HepG2 (cell line): ENCODE data around the gene LRP1B. TPM values are rescaled to one million over a fixed set of nuclear protein-coding genes. Genes with fewer than 3 reads are reported as not detected.

Source experiments
- ATAC-seq: fragments of 200-7000 bp; cut with Tn5 transposase; 3 replicates; pipeline ENCODE4 v1.9.1; 2020; ENCODE audit warnings: mild to moderate bottlenecking, moderate library complexity
- BruUV-seq: library from RNA; stranded (reverse); fragments of 400-500 nt; replicated peaks from 2 replicates; lab custom pipeline; 2021; lab: Mats Ljungman, UMichigan
- CTCF ChIA-PET: fragments of 300-600 bp; formaldehyde crosslinking; extraction: SDS; loops from one replicate; lab custom pipeline; 2021; ENCODE audit warnings: low total read pairs, inconsistent platforms, low intra/inter-chr PET ratio; lab: Yijun Ruan, JAX
- POLR2A ChIA-PET: fragments of 350-600 bp; sonication (Branson Sonifier 250); formaldehyde crosslinking; loops from one replicate; lab custom pipeline; 2020; ENCODE audit warnings: antibody characterized with exemption, inconsistent platforms; lab: Yijun Ruan, JAX
- DNase-seq: peaks from one replicate; pipeline ENCODE4 v3.0.0-alpha.2; 2015; ENCODE audit warnings: low spot score
- FAIRE-seq: peaks from 3 replicates; lab custom pipeline; 2011; peaks lifted over from hg19 to GRCh38; lab: Jason Lieb, UNC
- H2AFZ ChIP-seq: one replicate; pipeline ENCODE4 v1.6.1; 2011; ENCODE audit warnings: low read length, inconsistent platforms
- H3K27ac ChIP-seq: fragments of 300-600 bp; 3 replicates; pipeline ENCODE4 v1.8.0; 2011; ENCODE audit warnings: mixed run types, mild to moderate bottlenecking, mixed read lengths, low read length, inconsistent platforms; ENCODE audit not compliant: insufficient read depth; ENCODE audit errors: extremely low read length
- H3K27me3 ChIP-seq, 2 experiments: fragments of 200-600 bp in 1 of 2; 2 replicates in 1 of 2; 3 replicates in 1 of 2; pipeline versions ENCODE4 v1.6.0 to v1.8.0; 2011; ENCODE audit warnings: low read length in 2 of 2, mild to moderate bottlenecking in 2 of 2, moderate library complexity in 2 of 2, inconsistent platforms in 1 of 2; ENCODE audit not compliant: insufficient read depth in 2 of 2, control insufficient read depth in 1 of 2
- H3K36me3 ChIP-seq, 2 experiments: fragments of 200-600 bp in 1 of 2; replicated peaks in 1 of 2; 2 replicates in 1 of 2; 3 replicates in 1 of 2; pipeline versions ENCODE4 v1.5.1 to v1.8.0; 2011; ENCODE audit warnings: low read length in 2 of 2, inconsistent platforms in 1 of 2; ENCODE audit not compliant: insufficient read depth in 2 of 2, control insufficient read depth in 1 of 2
- H3K4me1 ChIP-seq: 2 replicates; pipeline ENCODE4 v1.5.1; 2012; ENCODE audit warnings: low read length, inconsistent platforms; ENCODE audit not compliant: insufficient read depth
- H3K4me2 ChIP-seq: 2 replicates; pipeline ENCODE4 v1.6.0; 2011; ENCODE audit warnings: low read depth, low read length, inconsistent platforms
- H3K4me3 ChIP-seq, 3 experiments: fragments of 200-600 bp in 1 of 3; sonication (generic), shearing (Covaris generic) in 1 of 3; replicated peaks in 1 of 3; 2 replicates each; pipeline ENCODE4 v1.5.1; 2011 to 2016; ENCODE audit warnings: low read length in 3 of 3, inconsistent platforms in 2 of 3, low read depth in 2 of 3, mild to moderate bottlenecking in 2 of 3, control low read depth in 1 of 3, mixed read lengths in 1 of 3; ENCODE audit not compliant: insufficient read depth in 1 of 3
- H3K79me2 ChIP-seq: one replicate; pipeline ENCODE4 v1.6.1; 2011; ENCODE audit warnings: low read length, inconsistent platforms; ENCODE audit not compliant: insufficient read depth
- H3K9ac ChIP-seq: 2 replicates; pipeline ENCODE4 v1.6.0; 2011; ENCODE audit warnings: mild to moderate bottlenecking, low read depth, low read length, inconsistent platforms; ENCODE audit not compliant: insufficient read depth
- H3K9me3 ChIP-seq: 2 replicates; pipeline ENCODE4 v1.5.1; 2012; ENCODE audit warnings: mild to moderate bottlenecking, low read length
- H4K20me1 ChIP-seq: 2 replicates; pipeline ENCODE4 v1.6.0; 2011; ENCODE audit warnings: inconsistent platforms, mild to moderate bottlenecking, low read length, moderate library complexity; ENCODE audit not compliant: insufficient read depth
- KLF6 ChIP-seq: IDR thresholded peaks from 2 replicates; pipeline ENCODE4 v1.8.0; 2016; ENCODE audit warnings: missing biosample characterization, missing genetic modification reagents
- WGBS: methylation state at CpG from one replicate; pipeline ENCODE4 v1.1.6; 2017; ENCODE audit warnings: low lambda C conversion rate; 5-methylcytosine and 5-hydroxymethylcytosine counted together
- in situ Hi-C: cut with HindIII; loops from 2 replicates; pipeline ENCODE4 v1.10.0; 2017; ENCODE audit warnings: low pct_unique_long_range_greater_than_20kb; ENCODE audit not compliant: extremely low pct_ligation_motif_present
- intact Hi-C: fragments of 100-400 bp; cut with micrococcal nuclease; formaldehyde crosslinking; loops from one replicate; pipeline ENCODE4 v1.10.0; 2022; ENCODE audit not compliant: unreplicated experiment
- polyA plus RNA-seq, 8 experiments: library from polyadenylated mRNA; depleted of rRNA in 3 of 8; stranded (reverse) in 7 of 8; unstranded in 1 of 8; fragments of >200 nt; fragmentation: Illumina TruSeq in 4 of 8; extraction: Trizol in 4 of 8; gene quantifications; 2 replicates each; pipeline versions ENCODE4 v1.2.1 to v1.2.3, GENCODE V29; 2011 to 2016; ENCODE audit warnings: low read depth in 4 of 8, missing spikeins in 1 of 8, mixed read lengths in 1 of 8; ENCODE audit not compliant: insufficient read depth in 1 of 8
- total RNA-seq, 5 experiments: library from RNA; depleted of rRNA; stranded (reverse); fragments of >200 nt; fragmentation: Illumina TruSeq; extraction: Trizol; gene quantifications; 2 replicates each; pipeline ENCODE4 v1.2.3, GENCODE V29; 2016; ENCODE audit warnings: low read depth in 1 of 5
- TF ChIP-seq, protein P1 (sequence below), 2 experiments: IDR thresholded peaks; 2 replicates each; pipeline ENCODE4 v1.6.1; 2011 to 2012; ENCODE audit warnings: low read length in 2 of 2, borderline replicate concordance in 1 of 2, low read depth in 1 of 2, mild to moderate bottlenecking in 1 of 2, moderate library complexity in 1 of 2
- TF ChIP-seq, protein P2 (sequence below): IDR thresholded peaks from 2 replicates; pipeline ENCODE4 v1.6.1; 2016; ENCODE audit warnings: control low read depth
- TF ChIP-seq, protein P3 (sequence below): sonication (generic); formaldehyde crosslinking; IDR thresholded peaks from 2 replicates; pipeline ENCODE4 v1.8.1; 2023; ENCODE audit warnings: mild to moderate bottlenecking, missing genetic modification reagents

Gene LRP1B
- total and polyA plus RNA-seq, 2 of the 13 experiments (the other 11 are each of a cell fraction or from before 2014, with no cell fraction given), result 0.04 TPM; not detected in 1

DNA sequence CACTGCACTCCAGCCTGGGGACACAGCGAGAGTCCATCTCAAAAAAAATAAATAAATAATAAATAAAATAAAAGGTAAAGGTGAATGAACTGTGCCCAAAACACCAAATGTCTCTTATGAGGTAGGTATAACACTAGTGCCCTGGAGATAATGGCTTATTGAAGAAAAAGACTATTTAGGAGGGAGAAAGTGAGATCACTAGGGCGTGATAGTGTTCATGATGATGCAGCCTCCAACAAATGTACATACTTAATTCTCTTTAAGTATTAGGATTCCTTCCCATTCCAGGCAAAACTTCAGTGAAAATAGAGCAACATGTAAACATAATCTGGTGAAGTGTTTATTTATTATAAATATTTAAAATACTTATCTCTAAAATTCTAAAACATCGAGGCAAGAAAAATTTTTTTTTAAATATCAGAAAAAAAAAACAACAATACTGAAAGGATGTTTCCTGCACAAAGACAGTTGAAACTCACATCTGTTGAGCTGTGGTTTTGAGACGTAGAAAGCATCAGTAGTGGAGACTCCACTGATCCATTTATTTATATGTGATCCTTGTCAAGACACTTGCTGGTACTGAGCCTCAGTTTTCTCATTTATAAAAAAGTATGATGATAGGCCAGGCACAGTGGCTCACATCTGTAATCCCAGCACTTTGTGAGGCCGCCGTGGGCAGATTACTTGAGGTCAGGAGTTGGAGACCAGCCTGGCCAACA, 183.3 kb downstream of the LRP1B start (continued):
- TF ChIP-seq, protein P1, sequence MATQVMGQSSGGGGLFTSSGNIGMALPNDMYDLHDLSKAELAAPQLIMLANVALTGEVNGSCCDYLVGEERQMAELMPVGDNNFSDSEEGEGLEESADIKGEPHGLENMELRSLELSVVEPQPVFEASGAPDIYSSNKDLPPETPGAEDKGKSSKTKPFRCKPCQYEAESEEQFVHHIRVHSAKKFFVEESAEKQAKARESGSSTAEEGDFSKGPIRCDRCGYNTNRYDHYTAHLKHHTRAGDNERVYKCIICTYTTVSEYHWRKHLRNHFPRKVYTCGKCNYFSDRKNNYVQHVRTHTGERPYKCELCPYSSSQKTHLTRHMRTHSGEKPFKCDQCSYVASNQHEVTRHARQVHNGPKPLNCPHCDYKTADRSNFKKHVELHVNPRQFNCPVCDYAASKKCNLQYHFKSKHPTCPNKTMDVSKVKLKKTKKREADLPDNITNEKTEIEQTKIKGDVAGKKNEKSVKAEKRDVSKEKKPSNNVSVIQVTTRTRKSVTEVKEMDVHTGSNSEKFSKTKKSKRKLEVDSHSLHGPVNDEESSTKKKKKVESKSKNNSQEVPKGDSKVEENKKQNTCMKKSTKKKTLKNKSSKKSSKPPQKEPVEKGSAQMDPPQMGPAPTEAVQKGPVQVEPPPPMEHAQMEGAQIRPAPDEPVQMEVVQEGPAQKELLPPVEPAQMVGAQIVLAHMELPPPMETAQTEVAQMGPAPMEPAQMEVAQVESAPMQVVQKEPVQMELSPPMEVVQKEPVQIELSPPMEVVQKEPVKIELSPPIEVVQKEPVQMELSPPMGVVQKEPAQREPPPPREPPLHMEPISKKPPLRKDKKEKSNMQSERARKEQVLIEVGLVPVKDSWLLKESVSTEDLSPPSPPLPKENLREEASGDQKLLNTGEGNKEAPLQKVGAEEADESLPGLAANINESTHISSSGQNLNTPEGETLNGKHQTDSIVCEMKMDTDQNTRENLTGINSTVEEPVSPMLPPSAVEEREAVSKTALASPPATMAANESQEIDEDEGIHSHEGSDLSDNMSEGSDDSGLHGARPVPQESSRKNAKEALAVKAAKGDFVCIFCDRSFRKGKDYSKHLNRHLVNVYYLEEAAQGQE (IDR thresholded peaks at IDR 0.05; ENCODE audit: borderline replicate concordance in 1 of 2, low read depth in 1 of 2, low read length in 2 of 2), result no peak
- TF ChIP-seq KLF6 (CRISPR knock-in tag), result no peak

DNA sequence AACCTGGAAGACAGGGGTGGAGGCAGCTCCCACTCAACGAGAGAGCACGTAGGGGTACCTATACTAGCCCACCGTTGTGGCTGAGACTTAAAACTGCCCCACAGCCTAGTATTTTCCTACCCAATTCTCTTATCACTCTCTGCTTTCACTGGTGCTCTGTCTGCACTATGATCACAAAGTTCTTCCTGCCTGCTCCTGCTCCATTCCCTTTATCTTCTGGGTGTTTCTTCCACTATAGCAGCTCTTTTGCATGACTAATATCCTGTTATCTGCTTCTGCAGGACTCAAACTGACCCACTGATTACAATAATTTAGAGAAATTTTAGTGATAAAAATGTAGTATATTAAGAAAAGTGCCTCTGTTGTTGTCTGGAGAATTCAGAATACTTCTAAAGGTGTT, 184.8 kb downstream of the LRP1B start:
- BruUV-seq, result no TSS peak
- Histone ChIP-seq H2AFZ (no peak overlapping the region), H3K27me3 (no peaks in the 10 kb centered on the region), H3K9me3 (no peaks in the 10 kb centered on the region), H3K4me1 (no peaks in the 10 kb centered on the region), H3K4me2 (no peak overlapping the region), H3K4me3 (no peak overlapping the region), H3K9ac (no peak overlapping the region), H3K79me2 (no peaks in the 10 kb centered on the region), H3K36me3 (no peaks in the 10 kb centered on the region), H3K27ac (no peak overlapping the region), H4K20me1 (no peaks in the 10 kb centered on the region)
- in situ Hi-C loops, result no loop called here
- ChIA-PET POLR2A (no interaction called here), CTCF (no interaction called here)
- TF ChIP-seq, protein P2, sequence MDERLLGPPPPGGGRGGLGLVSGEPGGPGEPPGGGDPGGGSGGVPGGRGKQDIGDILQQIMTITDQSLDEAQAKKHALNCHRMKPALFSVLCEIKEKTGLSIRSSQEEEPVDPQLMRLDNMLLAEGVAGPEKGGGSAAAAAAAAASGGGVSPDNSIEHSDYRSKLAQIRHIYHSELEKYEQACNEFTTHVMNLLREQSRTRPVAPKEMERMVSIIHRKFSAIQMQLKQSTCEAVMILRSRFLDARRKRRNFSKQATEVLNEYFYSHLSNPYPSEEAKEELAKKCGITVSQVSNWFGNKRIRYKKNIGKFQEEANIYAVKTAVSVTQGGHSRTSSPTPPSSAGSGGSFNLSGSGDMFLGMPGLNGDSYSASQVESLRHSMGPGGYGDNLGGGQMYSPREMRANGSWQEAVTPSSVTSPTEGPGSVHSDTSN (CRISPR knock-in tag), result no peak
- TF ChIP-seq, protein P3, sequence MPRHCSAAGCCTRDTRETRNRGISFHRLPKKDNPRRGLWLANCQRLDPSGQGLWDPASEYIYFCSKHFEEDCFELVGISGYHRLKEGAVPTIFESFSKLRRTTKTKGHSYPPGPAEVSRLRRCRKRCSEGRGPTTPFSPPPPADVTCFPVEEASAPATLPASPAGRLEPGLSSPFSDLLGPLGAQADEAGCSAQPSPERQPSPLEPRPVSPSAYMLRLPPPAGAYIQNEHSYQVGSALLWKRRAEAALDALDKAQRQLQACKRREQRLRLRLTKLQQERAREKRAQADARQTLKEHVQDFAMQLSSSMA (CRISPR knock-in tag), result no peak
- WGBS, result 0% methylated on average over 3 of the region's 3 CpGs
- no peak for DNase-seq
- intact Hi-C loops, result no loop called here
- FAIRE-seq, result no peak
- ATAC-seq, result no peak
